ENCODE measurements around the gene WNT2B.
A peak's percentile ranks its signal among the peaks of the same experiment; 100 is the strongest.

WNT2B gene

GRCh38 chr1:112492076-112492475, 16.7 kb upstream of the WNT2B start:
- no peak overlapping the region for H3K4me3 ChIP-seq (ENCODE audit: low read depth, low read length)
- DNase-seq (ENCODE audit: low read depth), result no peak
- TF ChIP-seq CTCF (IDR thresholded peaks at IDR 0.05; ENCODE audit: low read depth, low read length, missing control alignments), result no peak

GRCh38 chr1:112493351-112493750, 15.4 kb upstream of the WNT2B start:
- DNase-seq (ENCODE audit: low read depth), result no peak
- no peak for TF ChIP-seq CTCF (IDR thresholded peaks at IDR 0.05; ENCODE audit: low read depth, low read length, missing control alignments)
- no peak overlapping the region for H3K4me3 ChIP-seq (ENCODE audit: low read depth, low read length)

DNA sequence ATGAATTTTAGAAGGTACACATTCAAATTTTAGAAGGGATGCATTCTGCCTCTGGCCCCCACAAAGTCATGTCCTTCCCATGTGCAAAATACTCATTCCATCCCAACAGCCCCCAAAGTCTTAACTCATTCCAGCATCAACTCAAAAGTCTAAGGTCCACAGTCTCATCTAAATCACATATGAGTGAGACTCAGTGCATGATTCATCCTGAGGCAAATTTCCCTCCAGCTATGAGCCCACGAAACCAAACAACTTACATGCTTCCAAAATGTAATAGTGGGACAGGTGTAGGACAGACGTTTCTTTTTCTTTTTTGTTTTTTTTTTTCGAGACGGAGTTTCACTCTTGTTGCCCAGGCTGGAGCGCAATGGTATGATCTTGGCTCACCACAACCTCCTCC, 12.5 kb upstream of the WNT2B start:
- no peak for TF ChIP-seq CTCF (IDR thresholded peaks at IDR 0.05; ENCODE audit: low read depth, low read length, missing control alignments)
- no peak for DNase-seq (ENCODE audit: low read depth)
- no peak overlapping the region for H3K4me3 ChIP-seq (ENCODE audit: low read depth, low read length)

- no peak for DNase-seq (ENCODE audit: low read depth)
- H3K4me3 ChIP-seq (ENCODE audit: low read depth, low read length), result peak overlapping the region; percentile 55
- TF ChIP-seq CTCF (IDR thresholded peaks at IDR 0.05; ENCODE audit: low read depth, low read length, missing control alignments), result peak; percentile 77
These were observed 6.7 kb upstream of the WNT2B start for GRCh38 chr1:112501810-112502641.

- no peak overlapping the region for H3K4me3 ChIP-seq (ENCODE audit: low read depth, low read length)
- no peak for DNase-seq (ENCODE audit: low read depth)
- no peak for TF ChIP-seq CTCF (IDR thresholded peaks at IDR 0.05; ENCODE audit: low read depth, low read length, missing control alignments)
These were observed 5.9 kb upstream of the WNT2B start for GRCh38 chr1:112502826-112503225.

DNA sequence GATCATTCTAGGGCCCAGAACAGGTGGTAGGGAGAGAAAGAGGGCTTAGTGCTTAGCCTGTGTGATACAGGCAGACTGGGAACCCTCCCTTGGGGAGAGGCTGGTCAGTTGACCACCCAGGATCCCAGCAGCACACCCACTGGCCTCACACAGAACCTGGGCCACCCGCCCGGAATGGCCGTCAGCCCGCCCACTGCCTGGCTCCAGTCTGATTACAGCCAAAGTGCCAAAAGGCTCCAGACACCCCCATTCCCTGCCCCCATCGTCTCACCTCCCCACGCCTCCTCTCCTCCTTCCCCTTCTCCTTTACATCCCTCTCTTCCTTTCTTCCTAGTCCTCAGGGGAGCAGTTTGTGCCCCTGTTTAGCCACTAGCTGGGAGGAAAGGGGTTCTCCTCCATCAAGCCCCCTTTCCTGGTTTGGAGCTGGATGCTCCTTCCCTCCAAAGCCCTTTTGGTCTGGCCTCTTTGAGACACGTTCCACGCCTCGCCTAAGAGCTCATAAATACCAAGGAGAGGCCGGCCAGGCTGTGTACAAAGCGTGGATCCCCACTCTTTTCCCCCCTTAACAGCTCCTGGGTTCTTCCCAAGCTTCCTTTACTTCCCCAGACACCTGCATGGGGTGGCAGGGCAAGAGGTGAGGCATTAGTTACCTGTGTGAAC, 4.6 kb upstream of the WNT2B start:
- H3K4me3 ChIP-seq (ENCODE audit: low read depth, low read length), result no peak overlapping the region
- DNase-seq (ENCODE audit: low read depth), result no peak
- no peak for TF ChIP-seq CTCF (IDR thresholded peaks at IDR 0.05; ENCODE audit: low read depth, low read length, missing control alignments)

Data from GM12864 (cell line).